HepG2 (cell line): ENCODE measurements around the gene TRERF1. TPM values are rescaled to one million over a fixed set of nuclear protein-coding genes. Genes with fewer than 3 reads are reported as not detected.
A peak's percentile ranks its signal among the peaks of the same experiment; 100 is the strongest.

ENCODE experiments used
- ATAC-seq: fragments of 200-7000 bp; cut with Tn5 transposase; 3 replicates; pipeline ENCODE4 v1.9.1; 2020; ENCODE audit warnings: mild to moderate bottlenecking, moderate library complexity
- BruUV-seq: library from RNA; stranded (reverse); fragments of 400-500 nt; replicated peaks from 2 replicates; lab custom pipeline; 2021; lab: Mats Ljungman, UMichigan
- CTCF ChIA-PET: fragments of 300-600 bp; formaldehyde crosslinking; extraction: SDS; loops from one replicate; lab custom pipeline; 2021; ENCODE audit warnings: low total read pairs, inconsistent platforms, low intra/inter-chr PET ratio; lab: Yijun Ruan, JAX
- POLR2A ChIA-PET: fragments of 350-600 bp; sonication (Branson Sonifier 250); formaldehyde crosslinking; loops from one replicate; lab custom pipeline; 2020; ENCODE audit warnings: antibody characterized with exemption, inconsistent platforms; lab: Yijun Ruan, JAX
- DNase-seq: peaks from one replicate; pipeline ENCODE4 v3.0.0-alpha.2; 2015; ENCODE audit warnings: low spot score
- FAIRE-seq: peaks from 3 replicates; lab custom pipeline; 2011; peaks lifted over from hg19 to GRCh38; lab: Jason Lieb, UNC
- H2AFZ ChIP-seq: one replicate; pipeline ENCODE4 v1.6.1; 2011; ENCODE audit warnings: low read length, inconsistent platforms
- H3K27ac ChIP-seq: fragments of 300-600 bp; 3 replicates; pipeline ENCODE4 v1.8.0; 2011; ENCODE audit warnings: mixed run types, mild to moderate bottlenecking, mixed read lengths, low read length, inconsistent platforms; ENCODE audit not compliant: insufficient read depth; ENCODE audit errors: extremely low read length
- H3K27me3 ChIP-seq, 2 experiments: fragments of 200-600 bp in 1 of 2; 2 replicates in 1 of 2; 3 replicates in 1 of 2; pipeline versions ENCODE4 v1.6.0 to v1.8.0; 2011; ENCODE audit warnings: low read length in 2 of 2, mild to moderate bottlenecking in 2 of 2, moderate library complexity in 2 of 2, inconsistent platforms in 1 of 2; ENCODE audit not compliant: insufficient read depth in 2 of 2, control insufficient read depth in 1 of 2
- H3K36me3 ChIP-seq, 2 experiments: fragments of 200-600 bp in 1 of 2; replicated peaks in 1 of 2; 2 replicates in 1 of 2; 3 replicates in 1 of 2; pipeline versions ENCODE4 v1.5.1 to v1.8.0; 2011; ENCODE audit warnings: low read length in 2 of 2, inconsistent platforms in 1 of 2; ENCODE audit not compliant: insufficient read depth in 2 of 2, control insufficient read depth in 1 of 2
- H3K4me1 ChIP-seq: 2 replicates; pipeline ENCODE4 v1.5.1; 2012; ENCODE audit warnings: low read length, inconsistent platforms; ENCODE audit not compliant: insufficient read depth
- H3K4me2 ChIP-seq: 2 replicates; pipeline ENCODE4 v1.6.0; 2011; ENCODE audit warnings: low read depth, low read length, inconsistent platforms
- H3K4me3 ChIP-seq, 3 experiments: fragments of 200-600 bp in 1 of 3; sonication (generic), shearing (Covaris generic) in 1 of 3; replicated peaks in 1 of 3; 2 replicates each; pipeline ENCODE4 v1.5.1; 2011 to 2016; ENCODE audit warnings: low read length in 3 of 3, inconsistent platforms in 2 of 3, low read depth in 2 of 3, mild to moderate bottlenecking in 2 of 3, control low read depth in 1 of 3, mixed read lengths in 1 of 3; ENCODE audit not compliant: insufficient read depth in 1 of 3
- H3K79me2 ChIP-seq: one replicate; pipeline ENCODE4 v1.6.1; 2011; ENCODE audit warnings: low read length, inconsistent platforms; ENCODE audit not compliant: insufficient read depth
- H3K9ac ChIP-seq: 2 replicates; pipeline ENCODE4 v1.6.0; 2011; ENCODE audit warnings: mild to moderate bottlenecking, low read depth, low read length, inconsistent platforms; ENCODE audit not compliant: insufficient read depth
- H3K9me3 ChIP-seq: 2 replicates; pipeline ENCODE4 v1.5.1; 2012; ENCODE audit warnings: mild to moderate bottlenecking, low read length
- H4K20me1 ChIP-seq: 2 replicates; pipeline ENCODE4 v1.6.0; 2011; ENCODE audit warnings: inconsistent platforms, mild to moderate bottlenecking, low read length, moderate library complexity; ENCODE audit not compliant: insufficient read depth
- ESRRA ChIP-seq: sonication (generic); formaldehyde crosslinking; IDR thresholded peaks from 2 replicates; pipeline ENCODE4 v1.5.1; 2020; ENCODE audit warnings: mild to moderate bottlenecking, low read depth, missing genetic modification reagents
- FOSL2 ChIP-seq: sonication (generic); formaldehyde crosslinking; IDR thresholded peaks from 2 replicates; pipeline ENCODE4 v1.4.0; 2020; ENCODE audit warnings: missing genetic modification reagents
- FOXA3 ChIP-seq: IDR thresholded peaks from 2 replicates; pipeline ENCODE4 v1.6.1; 2016; ENCODE audit warnings: missing genetic modification reagents, missing compliant biosample characterization
- GATA4 ChIP-seq: sonication (generic); IDR thresholded peaks from 2 replicates; pipeline ENCODE4 v1.6.1; 2016; ENCODE audit warnings: antibody characterized with exemption, low read depth, borderline replicate concordance
- GATAD2A ChIP-seq: IDR thresholded peaks from 2 replicates; pipeline ENCODE4 v1.6.1; 2016
- HMG20A ChIP-seq: IDR thresholded peaks from 2 replicates; pipeline ENCODE4 v1.6.1; 2016; ENCODE audit warnings: borderline replicate concordance
- PLRG1 ChIP-seq: fragments of 450-650 bp; conservative IDR thresholded peaks from 2 replicates; pipeline ENCODE4 v1.6.1; 2016
- ZBTB20 ChIP-seq: sonication (generic); formaldehyde crosslinking; IDR thresholded peaks from 2 replicates; pipeline ENCODE4 v1.8.1; 2023; ENCODE audit warnings: missing genetic modification reagents, low read depth, mild to moderate bottlenecking, borderline replicate concordance
- ZFP91 ChIP-seq: sonication (generic); formaldehyde crosslinking; IDR thresholded peaks from 2 replicates; pipeline ENCODE4 v1.9.0; 2022; ENCODE audit warnings: missing genetic modification reagents, mild to moderate bottlenecking, borderline replicate concordance
- ZMAT3 ChIP-seq: sonication (generic); formaldehyde crosslinking; conservative IDR thresholded peaks from 2 replicates; pipeline ENCODE4 v1.7.0; 2021; ENCODE audit warnings: missing genetic modification reagents
- ZNF460 ChIP-seq: sonication (generic); formaldehyde crosslinking; IDR thresholded peaks from 2 replicates; pipeline ENCODE4 v1.5.1; 2020; ENCODE audit warnings: missing genetic modification reagents, mild to moderate bottlenecking, borderline replicate concordance
- ZNF501 ChIP-seq: sonication (generic); formaldehyde crosslinking; IDR thresholded peaks from 2 replicates; pipeline ENCODE4 v1.5.1; 2020; ENCODE audit warnings: mild to moderate bottlenecking, moderate library complexity, missing genetic modification reagents
- ZNF614 ChIP-seq: IDR thresholded peaks from 2 replicates; pipeline ENCODE4 v1.6.1; 2018; ENCODE audit warnings: missing biosample characterization, missing genetic modification reagents, inconsistent platforms, borderline replicate concordance
- ZNF710 ChIP-seq: sonication (generic); formaldehyde crosslinking; IDR thresholded peaks from 2 replicates; pipeline ENCODE4 v1.5.0; 2020; ENCODE audit warnings: mild to moderate bottlenecking, missing genetic modification reagents, borderline replicate concordance
- ZNF883 ChIP-seq: sonication (generic); formaldehyde crosslinking; IDR thresholded peaks from 2 replicates; pipeline ENCODE4 v1.5.1; 2020; ENCODE audit warnings: mild to moderate bottlenecking, missing genetic modification reagents; ENCODE audit errors: not compliant biosample characterization
- ZSCAN12 ChIP-seq: sonication (generic); formaldehyde crosslinking; IDR thresholded peaks from 2 replicates; pipeline ENCODE4 v1.9.0; 2021; ENCODE audit warnings: mild to moderate bottlenecking, missing genetic modification reagents
- WGBS: methylation state at CpG from one replicate; pipeline ENCODE4 v1.1.6; 2017; ENCODE audit warnings: low lambda C conversion rate; 5-methylcytosine and 5-hydroxymethylcytosine counted together
- in situ Hi-C: cut with HindIII; loops from 2 replicates; pipeline ENCODE4 v1.10.0; 2017; ENCODE audit warnings: low pct_unique_long_range_greater_than_20kb; ENCODE audit not compliant: extremely low pct_ligation_motif_present
- intact Hi-C: fragments of 100-400 bp; cut with micrococcal nuclease; formaldehyde crosslinking; loops from one replicate; pipeline ENCODE4 v1.10.0; 2022; ENCODE audit not compliant: unreplicated experiment
- polyA plus RNA-seq, 8 experiments: library from polyadenylated mRNA; depleted of rRNA in 3 of 8; stranded (reverse) in 7 of 8; unstranded in 1 of 8; fragments of >200 nt; fragmentation: Illumina TruSeq in 4 of 8; extraction: Trizol in 4 of 8; gene quantifications; 2 replicates each; pipeline versions ENCODE4 v1.2.1 to v1.2.3, GENCODE V29; 2011 to 2016; ENCODE audit warnings: low read depth in 4 of 8, missing spikeins in 1 of 8, mixed read lengths in 1 of 8; ENCODE audit not compliant: insufficient read depth in 1 of 8
- total RNA-seq, 5 experiments: library from RNA; depleted of rRNA; stranded (reverse); fragments of >200 nt; fragmentation: Illumina TruSeq; extraction: Trizol; gene quantifications; 2 replicates each; pipeline ENCODE4 v1.2.3, GENCODE V29; 2016; ENCODE audit warnings: low read depth in 1 of 5
- TF ChIP-seq, protein P1 (sequence below): sonication (generic); formaldehyde crosslinking; IDR thresholded peaks from 2 replicates; pipeline ENCODE4 v1.9.0; 2021; ENCODE audit warnings: missing genetic modification reagents, mild to moderate bottlenecking, borderline replicate concordance

TRERF1 gene
- total and polyA plus RNA-seq, 2 of the 13 experiments (the other 11 are each of a cell fraction or from before 2014, with no cell fraction given) = 0.02 TPM; not detected in 1

DNA sequence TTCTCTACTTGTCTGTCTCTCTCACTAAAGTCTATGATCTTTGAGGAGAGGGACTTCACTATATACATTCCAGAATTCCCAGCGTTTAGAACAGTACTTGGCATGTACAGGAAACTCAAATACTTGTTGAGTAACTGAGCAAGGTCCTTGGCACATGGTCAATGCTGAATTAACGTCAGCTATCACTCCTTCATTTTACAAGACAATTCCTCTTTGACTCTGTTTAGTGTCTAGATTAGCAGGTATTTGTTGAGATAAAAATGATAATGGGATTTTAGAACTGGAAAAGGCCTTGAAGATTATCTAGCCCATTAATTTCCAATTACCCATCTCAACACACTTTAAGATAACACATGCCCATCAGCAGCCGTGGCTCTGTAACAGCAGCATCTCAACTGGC is 250.3 kb downstream of the TRERF1 start (continued):
- TF ChIP-seq ZMAT3 (CRISPR knock-in tag) (no peak), ZNF710 (no peak), ZFP91 (CRISPR knock-in tag) (no peak), ZNF883 (no peak)

DNA sequence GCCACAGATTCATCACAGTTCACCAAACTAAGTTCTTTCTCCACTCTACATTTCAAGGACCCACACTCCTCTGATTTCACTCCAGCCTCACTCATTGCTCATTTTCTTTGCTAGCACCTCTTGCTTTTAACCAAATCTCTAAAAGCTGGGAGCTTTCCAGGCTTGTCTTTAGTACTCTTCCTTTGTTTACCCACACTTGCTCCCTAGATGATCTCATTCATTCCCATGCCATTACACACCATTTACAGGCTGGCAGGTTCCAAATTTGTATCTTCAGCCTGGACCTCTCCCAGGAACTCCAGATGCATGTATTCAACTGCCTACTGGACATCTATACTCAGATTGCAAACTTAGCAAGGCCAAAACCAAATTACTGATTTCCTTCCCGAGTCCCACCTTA is 251.7 kb downstream of the TRERF1 start:
- DNase-seq = peak; percentile 78
- no peaks in the 10 kb centered on the region for H3K79me2 ChIP-seq
- peaks cover 79% of the 10 kb centered on the region for H3K4me1 ChIP-seq
- intact Hi-C loops = no loop called here
- no peak; the same call in 2 of the 3 replicates for ATAC-seq
- no peak for FAIRE-seq
- H3K4me3 ChIP-seq = no peak overlapping the region
- 81% methylated on average over 1 of the region's 1 CpG for WGBS
- POLR2A ChIA-PET = interaction anchor here (0.6 to 1.4 kb wide), 6 partner anchors 14 to 178 kb away, joined by 3 to 5 read pairs (median 4); partner anchors contain the start of gene TAF8
- no peaks in the 10 kb centered on the region for H3K36me3 ChIP-seq
- BruUV-seq = no TSS peak
- in situ Hi-C loops = loop anchor here (25.0 kb wide), 1 partner anchor 413 kb away; the partner anchor contains the start of genes FRS3, PRICKLE4 and TOMM6
- no peak overlapping the region for H3K4me2 ChIP-seq
- H3K27ac ChIP-seq = peak overlapping the region; percentile 22
- no peaks in the 10 kb centered on the region for H4K20me1 ChIP-seq
- H2AFZ ChIP-seq = no peak overlapping the region
- no peaks in the 10 kb centered on the region for H3K9me3 ChIP-seq
- no peaks in the 10 kb centered on the region for H3K27me3 ChIP-seq
- no peak overlapping the region for H3K9ac ChIP-seq
- CTCF ChIA-PET = no interaction called here
- peak; percentile 84 for TF ChIP-seq FOSL2 (CRISPR knock-in tag)
- TF ChIP-seq, protein P1, sequence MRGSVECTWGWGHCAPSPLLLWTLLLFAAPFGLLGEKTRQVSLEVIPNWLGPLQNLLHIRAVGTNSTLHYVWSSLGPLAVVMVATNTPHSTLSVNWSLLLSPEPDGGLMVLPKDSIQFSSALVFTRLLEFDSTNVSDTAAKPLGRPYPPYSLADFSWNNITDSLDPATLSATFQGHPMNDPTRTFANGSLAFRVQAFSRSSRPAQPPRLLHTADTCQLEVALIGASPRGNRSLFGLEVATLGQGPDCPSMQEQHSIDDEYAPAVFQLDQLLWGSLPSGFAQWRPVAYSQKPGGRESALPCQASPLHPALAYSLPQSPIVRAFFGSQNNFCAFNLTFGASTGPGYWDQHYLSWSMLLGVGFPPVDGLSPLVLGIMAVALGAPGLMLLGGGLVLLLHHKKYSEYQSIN = no peak
- no peak for TF ChIP-seq ZBTB20 (CRISPR knock-in tag)
- TF ChIP-seq GATAD2A (CRISPR knock-in tag) = 0 out of 2 replicates have a peak, but pooled peaks have one; percentile 20
- no peak for TF ChIP-seq ZNF460
- peak; percentile 17; the same call in 1 of the 2 replicates for TF ChIP-seq GATA4
- no peak for TF ChIP-seq PLRG1
- TF ChIP-seq ZNF883 = no peak
- TF ChIP-seq ESRRA (CRISPR knock-in tag) = no peak
- TF ChIP-seq ZSCAN12 (CRISPR knock-in tag) = no peak
- 0 out of 2 replicates have a peak, but pooled peaks have one; percentile 38 for TF ChIP-seq ZNF614 (CRISPR knock-in tag)
- peak; percentile 81 for TF ChIP-seq FOXA3 (CRISPR knock-in tag)
- TF ChIP-seq ZNF501 = no peak
- peak; percentile 52; the same call in 1 of the 2 replicates for TF ChIP-seq HMG20A (CRISPR knock-in tag)
- 0 out of 2 replicates have a peak, but pooled peaks have one; percentile 31 for TF ChIP-seq ZNF710
